ENCODE data around the gene PHACTR1.
"Not testable (repeated sequence)": the region's sequence is repeated elsewhere in the genome, so short reads cannot be mapped to it uniquely, and the experiment has no call there.

Gene PHACTR1

GRCh38 chr6:13239530-13240455 lies 523.2 kb downstream of the PHACTR1 start:
- DNase-seq (ENCODE audit: low read depth) = no peak

DNA sequence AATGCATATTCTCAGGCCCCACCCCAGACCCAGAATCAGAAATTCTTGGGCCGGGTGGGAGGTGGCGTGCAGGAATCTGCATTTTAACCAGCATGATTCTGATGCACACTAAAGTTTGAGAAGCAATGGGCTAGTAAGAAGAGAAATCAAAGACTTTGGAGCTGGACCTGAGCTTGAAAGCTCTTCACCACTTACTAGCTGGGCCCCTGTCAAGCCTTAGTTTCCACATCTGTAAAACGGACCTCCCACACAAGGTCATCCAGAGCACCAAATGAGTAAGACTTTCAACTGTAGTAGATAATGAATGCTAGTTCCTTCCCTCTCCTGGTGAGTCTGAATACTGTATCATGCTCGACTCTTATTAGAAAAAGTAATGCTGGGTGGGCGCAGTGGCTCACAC lies 524.8 kb downstream of the PHACTR1 start:
- DNase-seq (ENCODE audit: low read depth) = no peak

DNA sequence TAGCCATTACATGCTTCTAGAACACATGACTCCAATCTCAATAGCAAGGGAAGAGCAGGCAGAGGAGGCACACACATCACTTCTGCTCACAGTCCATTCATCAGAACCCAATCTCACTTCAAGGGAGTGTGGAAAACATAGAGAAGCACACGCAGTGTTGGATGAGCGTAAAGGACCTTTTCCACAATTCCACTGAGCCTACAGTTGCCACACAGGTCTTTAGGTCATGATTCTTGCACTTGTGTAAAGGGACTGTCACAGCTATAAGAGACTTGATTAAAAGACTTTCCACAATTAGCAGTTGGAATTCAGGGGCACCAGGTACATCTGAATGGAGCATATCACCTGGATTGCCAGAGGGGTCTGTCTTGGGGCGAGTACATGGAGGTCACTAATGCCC lies 525.6 kb downstream of the PHACTR1 start:
- no peak for DNase-seq (ENCODE audit: low read depth)

DNA sequence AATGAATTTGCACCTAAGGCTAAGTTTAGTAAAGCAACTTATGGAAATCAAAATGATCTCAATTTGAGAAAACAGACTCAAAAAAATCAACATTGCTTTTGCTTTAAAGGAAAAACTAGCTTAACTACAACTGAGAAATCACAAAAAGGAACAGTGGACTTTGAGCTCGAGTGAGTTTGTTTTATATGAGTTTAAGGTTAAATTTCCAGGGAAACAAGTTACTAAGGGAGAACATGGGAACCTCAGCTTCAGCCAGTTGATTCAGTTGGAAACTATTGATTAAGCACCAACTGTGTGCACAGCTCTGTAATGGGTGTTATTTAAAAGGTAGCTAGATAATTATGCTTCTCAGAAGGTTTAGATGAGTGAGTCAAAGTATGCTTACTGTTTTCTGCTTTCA lies 526.0 kb downstream of the PHACTR1 start:
- DNase-seq (ENCODE audit: low read depth) = no peak

- DNase-seq (ENCODE audit: low read depth) = no peak
Measured at GRCh38 chr6:13243033-13243432, 526.5 kb downstream of the PHACTR1 start.

DNA sequence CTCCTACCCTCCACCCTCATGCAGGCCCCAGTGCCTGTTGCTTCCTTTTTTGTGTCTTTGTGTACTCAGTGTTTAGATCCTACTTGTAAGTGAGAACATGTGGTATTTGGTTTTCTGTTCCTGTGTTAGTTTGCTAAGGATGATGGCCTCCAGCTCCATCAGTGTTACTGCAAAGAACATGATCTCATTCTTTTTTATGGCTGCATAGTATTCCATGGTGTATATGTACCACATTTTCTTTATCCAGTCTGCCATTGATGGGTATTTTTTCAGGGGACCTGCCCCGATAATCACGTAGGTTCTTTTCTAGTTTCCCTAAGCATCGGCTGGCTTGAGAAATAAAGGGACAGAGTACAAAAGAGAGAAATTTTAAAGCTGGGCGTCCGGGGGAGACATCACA lies 527.2 kb downstream of the PHACTR1 start:
- not testable (repeated sequence) for DNase-seq (ENCODE audit: low read depth)

DNA sequence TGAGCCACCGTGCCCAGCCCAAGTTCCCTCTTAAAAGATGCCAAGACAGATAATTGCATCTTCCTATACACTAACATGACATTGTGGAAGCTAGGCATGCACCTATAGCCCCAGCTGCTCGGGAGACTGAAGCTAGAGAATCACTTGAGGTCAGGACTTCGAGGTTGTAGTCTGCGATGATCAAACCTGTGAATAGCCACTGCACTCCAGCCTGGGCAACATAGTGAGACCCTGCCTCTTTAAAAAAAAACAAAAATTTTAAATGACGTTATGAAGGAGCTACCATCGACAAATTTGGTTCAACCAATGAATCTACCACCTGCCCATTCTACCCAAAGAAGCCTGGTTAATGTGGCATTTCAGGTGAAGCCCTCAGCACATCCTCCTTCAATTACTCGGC lies 531.1 kb downstream of the PHACTR1 start:
- DNase-seq (ENCODE audit: low read depth) = no peak

DNA sequence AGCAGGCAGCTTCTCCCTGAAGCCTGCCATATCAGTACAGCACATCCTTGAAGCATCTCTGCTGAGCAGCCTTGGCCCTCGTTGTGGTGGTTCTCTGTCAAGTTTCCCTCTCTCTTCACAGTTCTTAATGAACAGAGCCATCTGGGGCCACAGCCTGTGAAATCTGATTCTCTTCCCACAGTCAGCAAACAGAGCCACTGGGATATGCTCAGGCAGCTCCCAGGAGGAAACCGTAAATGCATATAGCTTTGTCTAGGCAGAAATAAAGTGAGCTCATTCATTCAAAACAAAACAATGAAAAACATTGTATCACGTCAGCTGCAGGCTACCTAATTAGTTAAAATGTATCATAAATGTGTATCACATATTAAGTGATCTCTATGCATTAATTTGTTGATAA lies 531.5 kb downstream of the PHACTR1 start:
- DNase-seq (ENCODE audit: low read depth) = no peak

DNA sequence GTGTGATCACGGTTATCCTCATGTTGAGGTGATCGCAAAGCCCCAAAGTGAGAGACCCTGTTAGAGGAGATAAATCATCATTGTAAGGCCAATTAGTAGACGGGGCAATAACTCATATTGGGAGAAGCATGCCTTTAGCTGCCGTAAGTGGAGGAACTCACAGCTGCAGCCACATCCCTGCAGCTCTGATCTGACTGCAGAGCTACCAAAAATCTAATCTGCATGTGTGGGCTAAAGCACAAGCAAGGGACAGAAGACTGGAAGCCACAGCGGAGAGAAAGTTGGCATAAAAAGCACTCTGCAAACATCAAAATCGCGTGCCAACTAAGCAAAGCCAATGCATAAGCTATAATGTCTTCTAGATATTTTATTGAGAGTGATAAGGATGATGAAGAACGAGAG lies 532.0 kb downstream of the PHACTR1 start:
- no peak for DNase-seq (ENCODE audit: low read depth)

DNA sequence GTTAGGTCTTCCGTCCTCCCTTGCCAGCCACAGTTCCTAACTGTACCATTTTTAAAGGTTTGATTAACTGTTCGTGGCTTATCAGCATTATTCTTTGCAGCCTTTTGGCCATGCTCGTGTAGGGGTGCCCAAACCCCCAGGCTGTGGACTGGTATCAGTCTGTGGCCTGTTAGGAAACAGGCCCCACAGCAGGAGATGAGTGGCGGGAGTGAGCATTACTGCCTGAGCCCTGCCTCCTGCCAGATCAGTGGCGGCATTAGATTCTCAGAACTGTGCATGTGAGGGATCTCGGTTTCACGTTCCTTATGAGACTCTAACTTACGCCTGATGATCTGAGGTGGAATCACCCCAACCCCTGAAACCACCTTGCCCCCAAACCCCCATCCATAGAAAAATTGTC lies 532.4 kb downstream of the PHACTR1 start:
- DNase-seq (ENCODE audit: low read depth) = no peak

DNA sequence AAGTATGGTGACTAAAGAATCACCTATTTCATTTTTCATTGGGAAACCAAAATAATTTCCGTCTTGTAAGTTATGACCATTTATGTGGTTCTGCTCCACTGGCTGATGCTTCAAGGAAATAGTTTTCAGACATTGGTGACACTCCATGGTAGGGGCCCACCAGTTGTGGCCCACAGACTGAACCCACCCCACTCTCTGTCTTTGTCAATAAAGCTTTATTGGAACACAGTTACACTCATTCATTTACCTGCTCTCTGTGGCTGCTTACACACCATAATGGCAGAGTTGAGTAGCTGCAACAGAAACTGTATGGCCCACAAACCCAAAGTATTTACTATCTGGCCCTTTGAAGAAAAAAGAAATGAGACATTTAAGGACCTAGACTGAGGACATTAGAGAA lies 533.2 kb downstream of the PHACTR1 start:
- DNase-seq (ENCODE audit: low read depth) = no peak

DNA sequence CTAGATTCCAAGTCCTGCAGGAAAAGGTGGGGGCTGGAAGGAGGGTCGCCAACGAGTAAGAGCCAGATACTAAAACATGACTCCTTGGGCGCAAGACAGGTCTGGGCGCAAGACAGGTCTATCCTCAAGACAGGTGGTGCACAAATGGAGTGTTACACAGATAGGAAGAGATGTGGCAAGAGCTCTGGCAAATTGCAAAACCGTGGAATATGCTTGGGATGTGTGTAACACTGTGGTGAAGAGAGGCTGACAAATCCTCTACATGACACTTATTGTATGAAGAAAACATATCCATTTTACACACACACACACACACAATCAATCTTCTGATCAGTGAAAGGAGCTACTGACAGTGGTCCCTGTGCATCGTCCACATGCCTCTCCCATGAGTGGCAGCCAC lies 534.1 kb downstream of the PHACTR1 start:
- DNase-seq (ENCODE audit: low read depth) = no peak

DNA sequence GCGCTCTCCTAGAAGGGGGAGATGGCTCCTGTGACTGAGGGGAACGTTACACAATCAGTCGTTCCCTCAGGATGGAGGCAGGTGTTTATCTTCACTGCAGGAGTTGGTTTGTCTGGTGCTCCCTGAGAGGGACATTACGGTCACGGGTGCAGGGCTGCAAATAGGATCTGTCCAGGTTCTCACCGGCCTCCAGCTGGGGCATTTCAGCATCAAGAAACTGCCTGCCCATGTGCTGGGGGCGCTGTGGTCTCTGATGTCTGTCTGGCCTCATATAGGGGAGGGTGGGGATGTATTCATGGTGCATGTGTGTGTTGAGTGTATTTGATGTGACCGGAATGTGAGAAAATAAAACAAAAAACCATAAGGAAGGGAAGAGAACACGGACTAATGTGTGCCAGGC lies 534.7 kb downstream of the PHACTR1 start:
- DNase-seq (ENCODE audit: low read depth) = no peak

- DNase-seq (ENCODE audit: low read depth) = no peak
Measured at GRCh38 chr6:13252790-13253189, 536.2 kb downstream of the PHACTR1 start.

DNA sequence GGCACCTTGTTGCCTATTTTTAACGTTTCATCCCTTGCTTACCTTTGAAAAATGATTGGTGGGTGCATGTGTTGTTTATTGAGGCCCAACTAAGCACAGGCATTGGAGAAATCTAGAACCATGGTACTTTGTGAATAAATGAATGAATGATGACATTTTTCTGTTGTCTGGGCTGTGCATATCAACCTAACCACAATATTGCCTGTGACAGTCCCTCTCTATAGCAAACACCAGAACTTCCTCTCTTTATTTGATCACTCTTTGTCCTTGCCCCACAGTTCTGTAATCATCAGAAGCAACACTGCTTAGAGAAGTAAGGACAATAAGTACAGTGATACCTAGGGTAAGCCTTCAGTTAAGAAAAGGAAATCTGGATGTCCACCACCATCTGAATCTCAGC lies 536.7 kb downstream of the PHACTR1 start:
- DNase-seq (ENCODE audit: low read depth) = no peak

- DNase-seq (ENCODE audit: low read depth) = no peak
Measured at GRCh38 chr6:13256266-13257001, 539.9 kb downstream of the PHACTR1 start.

GRCh38 chr6:13259393-13259792 lies 542.8 kb downstream of the PHACTR1 start:
- DNase-seq (ENCODE audit: low read depth) = no peak

GRCh38 chr6:13260101-13260598 lies 543.6 kb downstream of the PHACTR1 start:
- DNase-seq (ENCODE audit: low read depth) = no peak

- no peak for DNase-seq (ENCODE audit: low read depth)
Measured at GRCh38 chr6:13260831-13261230, 544.3 kb downstream of the PHACTR1 start.

- DNase-seq (ENCODE audit: low read depth) = no peak
Measured at GRCh38 chr6:13261464-13261994, 545.0 kb downstream of the PHACTR1 start.

DNA sequence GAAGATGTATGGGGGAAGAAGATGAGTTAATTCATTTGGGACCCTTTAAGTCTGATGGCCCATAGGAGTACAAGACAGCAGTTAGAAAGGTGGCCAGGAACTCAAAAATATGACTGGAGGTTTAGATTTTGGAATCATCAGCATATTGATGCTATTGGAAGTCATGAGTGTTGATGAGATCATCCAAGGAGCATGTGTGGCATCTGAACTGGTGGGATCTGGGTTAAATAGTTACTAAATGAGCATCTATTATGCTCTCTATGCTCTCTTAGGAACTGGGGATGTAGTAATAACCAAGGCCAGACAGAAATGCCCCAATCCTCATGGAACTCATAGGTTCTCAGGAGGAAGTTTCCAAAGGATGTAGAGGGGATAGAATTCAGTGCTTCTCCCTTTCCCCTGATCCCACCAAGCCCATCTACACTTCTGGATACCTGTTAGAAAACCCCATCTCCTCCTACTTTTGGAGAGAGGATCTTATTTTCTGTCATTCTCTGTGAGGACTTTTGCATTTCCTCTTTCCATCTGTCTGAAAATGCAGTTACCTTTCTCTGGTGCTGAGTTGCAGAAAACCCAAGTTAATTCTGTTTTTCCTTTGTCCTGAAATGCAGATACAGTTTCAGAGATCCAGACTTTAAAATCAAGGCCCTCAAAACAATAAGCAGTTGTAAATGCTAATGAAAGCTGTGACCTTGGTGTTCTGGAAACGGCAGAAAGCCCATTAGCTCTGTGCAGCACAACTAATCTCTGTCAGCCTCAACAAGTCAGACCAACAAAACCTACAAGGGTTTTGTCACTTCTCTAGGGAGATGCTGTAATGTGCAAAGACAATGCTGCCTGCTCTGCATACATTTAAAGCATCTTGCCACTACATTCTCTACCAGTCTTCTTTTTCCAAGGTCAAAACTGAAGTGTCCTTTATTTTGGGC lies 546.0 kb downstream of the PHACTR1 start:
- DNase-seq (ENCODE audit: low read depth) = no peak

- no peak for DNase-seq (ENCODE audit: low read depth)
Measured at GRCh38 chr6:13263669-13264068, 547.1 kb downstream of the PHACTR1 start.
